A549 (cell line): ENCODE data around the gene EXOC4. TPM values are rescaled to one million over a fixed set of nuclear protein-coding genes. Genes with fewer than 3 reads are reported as not detected.

Experiments used
- ATAC-seq, 2 experiments: fragments of 200-7000 bp in 1 of 2; fragments of >200 bp in 1 of 2; cut with Nextera tagmentation in 1 of 2; cut with Tn5 transposase in 1 of 2; 3 replicates each; pipeline versions ENCODE4 v1.8.0 to v1.9.1; 2018 to 2020; ENCODE audit warnings: mild to moderate bottlenecking in 1 of 2, moderate library complexity in 1 of 2
- CTCF ChIA-PET: fragments of 300-600 bp; sonication (Branson Sonifier 250); formaldehyde crosslinking; extraction: SDS; loops from one replicate; lab custom pipeline; 2021; ENCODE audit warnings: antibody characterized with exemption, inconsistent platforms; lab: Yijun Ruan, JAX
- POLR2A ChIA-PET: fragments of 350-600 bp; formaldehyde crosslinking; extraction: SDS; loops from one replicate; lab custom pipeline; 2021; ENCODE audit warnings: antibody characterized with exemption, inconsistent platforms; lab: Yijun Ruan, JAX
- DNase-seq, 2 experiments: peaks; one replicate each; pipeline versions ENCODE4 v3.0.0 to v3.0.0-alpha.2; 2011 to 2016; ENCODE audit warnings: low read depth in 1 of 2, low spot score in 1 of 2
- FAIRE-seq: peaks from 2 replicates; lab custom pipeline; 2011; peaks lifted over from hg19 to GRCh38; lab: Jason Lieb, UNC
- H3K27ac ChIP-seq, 2 experiments: fragments of >200 bp; sonication (Bioruptor Twin); formaldehyde crosslinking; 3 replicates each; pipeline ENCODE4 v1.5.1; 2016 to 2017
- H3K4me1 ChIP-seq: fragments of >200 bp; sonication (Bioruptor Twin); formaldehyde crosslinking; 3 replicates; pipeline ENCODE4 v1.6.1; 2016
- H3K4me2 ChIP-seq: fragments of >200 bp; sonication (Bioruptor Twin); formaldehyde crosslinking; 3 replicates; pipeline ENCODE4 v1.6.1; 2016
- H3K4me3 ChIP-seq: fragments of >200 bp; sonication (Bioruptor Twin); formaldehyde crosslinking; 3 replicates; pipeline ENCODE4 v1.5.1; 2016
- H3K9me3 ChIP-seq: fragments of >200 bp; sonication (Bioruptor Twin); formaldehyde crosslinking; 3 replicates; pipeline ENCODE4 v1.6.1; 2016
- BCL3 ChIP-seq: fragments of >200 bp; sonication (Bioruptor Twin); formaldehyde crosslinking; IDR thresholded peaks from 3 replicates; pipeline ENCODE4 v1.6.1; 2016
- CBX2 ChIP-seq: fragments of 200-600 bp; sonication (generic); IDR thresholded peaks from 2 replicates; pipeline ENCODE4 v1.6.1; 2016; ENCODE audit warnings: low read depth, mild to moderate bottlenecking, borderline replicate concordance
- CEBPB ChIP-seq, 2 experiments: fragments of >200 bp in 1 of 2; sonication (Bioruptor Twin) in 1 of 2; formaldehyde crosslinking in 1 of 2; IDR thresholded peaks; 2 replicates each; pipeline ENCODE4 v1.6.1; 2012 to 2016
- EHMT2 ChIP-seq: fragments of 200-600 bp; sonication (generic); IDR thresholded peaks from 2 replicates; pipeline ENCODE4 v1.6.1; 2016; ENCODE audit warnings: antibody characterized with exemption, low read depth, mild to moderate bottlenecking, moderate library complexity
- EP300 ChIP-seq, 2 experiments: fragments of >200 bp; sonication (Bioruptor Twin); formaldehyde crosslinking; IDR thresholded peaks; 2 replicates in 1 of 2; 3 replicates in 1 of 2; pipeline ENCODE4 v1.6.1; 2016 to 2017
- ESRRA ChIP-seq: fragments of 150-350 bp; IDR thresholded peaks from 2 replicates; pipeline ENCODE4 v1.6.1; 2014; ENCODE audit warnings: mild to moderate bottlenecking, low read length, borderline replicate concordance
- FOSB ChIP-seq: fragments of 250-450 bp; sonication (Bioruptor Pico); IDR thresholded peaks from 2 replicates; pipeline ENCODE4 v1.5.0; 2020; ENCODE audit warnings: mild to moderate bottlenecking, moderate library complexity
- GATA3 ChIP-seq: IDR thresholded peaks from 2 replicates; pipeline ENCODE4 v1.6.1; 2012; ENCODE audit warnings: borderline replicate concordance
- HES2 ChIP-seq: fragments of >200 bp; sonication (Bioruptor Twin); formaldehyde crosslinking; IDR thresholded peaks from 2 replicates; pipeline ENCODE4 v1.6.1; 2016
- HEYL ChIP-seq: fragments of 250-450 bp; sonication (Bioruptor Pico); IDR thresholded peaks from 2 replicates; pipeline ENCODE4 v1.8.0; 2021; ENCODE audit warnings: mild to moderate bottlenecking, moderate library complexity
- HOXA7 ChIP-seq: fragments of 250-450 bp; sonication (Bioruptor Pico); IDR thresholded peaks from 2 replicates; pipeline ENCODE4 v1.5.0; 2020; ENCODE audit warnings: mild to moderate bottlenecking, moderate library complexity
- KDM1A ChIP-seq: fragments of 200-600 bp; sonication (generic); IDR thresholded peaks from 2 replicates; pipeline ENCODE4 v1.6.1; 2016; ENCODE audit warnings: low read depth, mild to moderate bottlenecking
- MAFK ChIP-seq: fragments of 450-650 bp; IDR thresholded peaks from 2 replicates; pipeline ENCODE4 v1.6.1; 2014; ENCODE audit not compliant: partially characterized antibody
- MAX ChIP-seq: IDR thresholded peaks from 2 replicates; pipeline ENCODE4 v1.6.1; 2012
- MAZ ChIP-seq: fragments of 150-350 bp; IDR thresholded peaks from 2 replicates; pipeline ENCODE4 v1.6.1; 2014; ENCODE audit warnings: antibody characterized with exemption, low read depth, low read length, borderline replicate concordance
- MYC ChIP-seq: IDR thresholded peaks from 2 replicates; pipeline ENCODE4 v1.6.1; 2012; ENCODE audit warnings: mild to moderate bottlenecking, inconsistent platforms, low read length, improper control_type of control experiment, borderline replicate concordance
- POLR2A ChIP-seq: IDR thresholded peaks from 2 replicates; pipeline ENCODE4 v1.6.1; 2012; ENCODE audit warnings: mild to moderate bottlenecking, low read length
- RNF2 ChIP-seq: fragments of 200-600 bp; sonication (generic); IDR thresholded peaks from 2 replicates; pipeline ENCODE4 v1.6.1; 2016; ENCODE audit warnings: low read depth, mild to moderate bottlenecking, antibody characterized with exemption, moderate library complexity, borderline replicate concordance
- SMC3 ChIP-seq: fragments of >200 bp; sonication (Bioruptor Twin); formaldehyde crosslinking; IDR thresholded peaks from 3 replicates; pipeline ENCODE4 v1.6.1; 2018; ENCODE audit warnings: inconsistent platforms
- TP53 ChIP-seq: fragments of 250-450 bp; sonication (Bioruptor Pico); IDR thresholded peaks from 2 replicates; pipeline ENCODE4 v1.5.0; 2021; ENCODE audit warnings: mild to moderate bottlenecking, moderate library complexity
- ZFP36 ChIP-seq: fragments of 450-650 bp; IDR thresholded peaks from 2 replicates; pipeline ENCODE4 v1.6.1; 2014; ENCODE audit warnings: borderline replicate concordance; ENCODE audit not compliant: partially characterized antibody
- ZNF302 ChIP-seq: fragments of 250-450 bp; sonication (Bioruptor Pico); IDR thresholded peaks from 2 replicates; pipeline ENCODE4 v1.9.0; 2021; ENCODE audit warnings: inconsistent platforms, mild to moderate bottlenecking, moderate library complexity
- WGBS: methylation state at CpG from one replicate; pipeline ENCODE4 v1.1.6; 2017; ENCODE audit errors: missing lambda C conversion rate; 5-methylcytosine and 5-hydroxymethylcytosine counted together
- polyA plus RNA-seq, 4 experiments: library from polyadenylated mRNA; depleted of rRNA in 3 of 4; stranded (reverse); fragments of >200 nt; fragmentation: RNase III in 1 of 4; extraction: RNeasy Plus Mini Kit Qiagen cat#74134 plus additional on column Dnase treatment in 1 of 4; gene quantifications; 2 replicates in 3 of 4; 3 replicates in 1 of 4; pipeline ENCODE4 v1.2.3, GENCODE V29; 2011 to 2017
- TF ChIP-seq, protein P1 (sequence below): fragments of 450-650 bp; IDR thresholded peaks from 2 replicates; pipeline ENCODE4 v1.6.1; 2014; ENCODE audit warnings: antibody characterized with exemption
- TF ChIP-seq, protein P2 (sequence below): fragments of >200 bp; sonication (Bioruptor Twin); formaldehyde crosslinking; IDR thresholded peaks from 3 replicates; pipeline ENCODE4 v1.5.1; 2016
- TF ChIP-seq, protein P3 (sequence below): IDR thresholded peaks from 2 replicates; pipeline ENCODE4 v1.6.1; 2012; ENCODE audit warnings: low read depth, borderline replicate concordance
- TF ChIP-seq, protein P4 (sequence below): fragments of 250-450 bp; sonication (Bioruptor Pico); IDR thresholded peaks from 2 replicates; pipeline ENCODE4 v1.5.0; 2021; ENCODE audit warnings: mild to moderate bottlenecking, moderate library complexity, borderline replicate concordance
- TF ChIP-seq, protein P5 (sequence below): fragments of 150-350 bp; IDR thresholded peaks from 2 replicates; pipeline ENCODE4 v1.6.1; 2014; ENCODE audit warnings: low read depth, mild to moderate bottlenecking, low read length

The EXOC4 gene
- polyA plus RNA-seq, 2 of the 4 experiments (the other 2 are of a cell fraction): 33.4 to 73.1 TPM

- H3K9me3 ChIP-seq: no peaks in the 10 kb centered on the region
- ATAC-seq (no peak), FAIRE-seq (no peak), DNase-seq (no peak)
- H3K4me1 ChIP-seq: no peaks in the 10 kb centered on the region
- no peak overlapping the region for H3K4me3 ChIP-seq
- no peak overlapping the region for H3K4me2 ChIP-seq
- WGBS: 94% methylated on average over 8 of the region's 8 CpGs
- ChIA-PET POLR2A (no interaction called here), CTCF (interaction anchor here (1.4 kb wide), 1 partner anchor 46 kb away, joined by 4 read pairs; no protein-coding TSS in a partner anchor)
- no peak overlapping the region for H3K27ac ChIP-seq
- TF ChIP-seq, protein P1, sequence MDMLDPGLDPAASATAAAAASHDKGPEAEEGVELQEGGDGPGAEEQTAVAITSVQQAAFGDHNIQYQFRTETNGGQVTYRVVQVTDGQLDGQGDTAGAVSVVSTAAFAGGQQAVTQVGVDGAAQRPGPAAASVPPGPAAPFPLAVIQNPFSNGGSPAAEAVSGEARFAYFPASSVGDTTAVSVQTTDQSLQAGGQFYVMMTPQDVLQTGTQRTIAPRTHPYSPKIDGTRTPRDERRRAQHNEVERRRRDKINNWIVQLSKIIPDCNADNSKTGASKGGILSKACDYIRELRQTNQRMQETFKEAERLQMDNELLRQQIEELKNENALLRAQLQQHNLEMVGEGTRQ: no peak
- TF ChIP-seq EHMT2 (no peak), EP300 (IDR thresholded peaks at IDR 0.05) (no peak), HEYL (no peak), POLR2A (no peak), TP53 (CRISPR knock-in tag) (no peak), MAFK (no peak), MAX (no peak), BCL3 (no peak), ZNF302 (CRISPR knock-in tag) (no peak), CEBPB (IDR thresholded peaks at IDR 0.05) (no peak), HOXA7 (CRISPR knock-in tag) (no peak), MYC (no peak), ESRRA (no peak), CBX2 (no peak), KDM1A (no peak), SMC3 (no peak)
- TF ChIP-seq, protein P2, sequence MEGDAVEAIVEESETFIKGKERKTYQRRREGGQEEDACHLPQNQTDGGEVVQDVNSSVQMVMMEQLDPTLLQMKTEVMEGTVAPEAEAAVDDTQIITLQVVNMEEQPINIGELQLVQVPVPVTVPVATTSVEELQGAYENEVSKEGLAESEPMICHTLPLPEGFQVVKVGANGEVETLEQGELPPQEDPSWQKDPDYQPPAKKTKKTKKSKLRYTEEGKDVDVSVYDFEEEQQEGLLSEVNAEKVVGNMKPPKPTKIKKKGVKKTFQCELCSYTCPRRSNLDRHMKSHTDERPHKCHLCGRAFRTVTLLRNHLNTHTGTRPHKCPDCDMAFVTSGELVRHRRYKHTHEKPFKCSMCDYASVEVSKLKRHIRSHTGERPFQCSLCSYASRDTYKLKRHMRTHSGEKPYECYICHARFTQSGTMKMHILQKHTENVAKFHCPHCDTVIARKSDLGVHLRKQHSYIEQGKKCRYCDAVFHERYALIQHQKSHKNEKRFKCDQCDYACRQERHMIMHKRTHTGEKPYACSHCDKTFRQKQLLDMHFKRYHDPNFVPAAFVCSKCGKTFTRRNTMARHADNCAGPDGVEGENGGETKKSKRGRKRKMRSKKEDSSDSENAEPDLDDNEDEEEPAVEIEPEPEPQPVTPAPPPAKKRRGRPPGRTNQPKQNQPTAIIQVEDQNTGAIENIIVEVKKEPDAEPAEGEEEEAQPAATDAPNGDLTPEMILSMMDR: no peak
- TF ChIP-seq, protein P3, sequence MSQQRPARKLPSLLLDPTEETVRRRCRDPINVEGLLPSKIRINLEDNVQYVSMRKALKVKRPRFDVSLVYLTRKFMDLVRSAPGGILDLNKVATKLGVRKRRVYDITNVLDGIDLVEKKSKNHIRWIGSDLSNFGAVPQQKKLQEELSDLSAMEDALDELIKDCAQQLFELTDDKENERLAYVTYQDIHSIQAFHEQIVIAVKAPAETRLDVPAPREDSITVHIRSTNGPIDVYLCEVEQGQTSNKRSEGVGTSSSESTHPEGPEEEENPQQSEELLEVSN: no peak
These were observed 422.8 kb downstream of the EXOC4 start for GRCh38 chr7:133675510-133676218.

GRCh38 chr7:133676805-133677370, 424.0 kb downstream of the EXOC4 start:
- ChIA-PET POLR2A (no interaction called here), CTCF (interaction anchor here (1.1 to 1.4 kb wide), 2 partner anchors 47 to 67 kb away, joined by 3 to 4 read pairs; no protein-coding TSS in a partner anchor)
- H3K4me3 ChIP-seq: no peak overlapping the region
- no peaks in the 10 kb centered on the region for H3K4me1 ChIP-seq
- no peaks in the 10 kb centered on the region for H3K9me3 ChIP-seq
- DNase-seq (peak in 1 of 2 experiments; percentile 4), ATAC-seq (no peak), FAIRE-seq (no peak)
- no peak overlapping the region for H3K4me2 ChIP-seq
- 93% methylated on average over 2 of the region's 2 CpGs for WGBS
- no peak overlapping the region for H3K27ac ChIP-seq
- TF ChIP-seq, protein P1: no peak
- TF ChIP-seq FOSB (CRISPR knock-in tag): no peak
- no peak for TF ChIP-seq TP53 (CRISPR knock-in tag)
- TF ChIP-seq HOXA7 (CRISPR knock-in tag): no peak
- TF ChIP-seq CBX2: no peak
- TF ChIP-seq, protein P4, sequence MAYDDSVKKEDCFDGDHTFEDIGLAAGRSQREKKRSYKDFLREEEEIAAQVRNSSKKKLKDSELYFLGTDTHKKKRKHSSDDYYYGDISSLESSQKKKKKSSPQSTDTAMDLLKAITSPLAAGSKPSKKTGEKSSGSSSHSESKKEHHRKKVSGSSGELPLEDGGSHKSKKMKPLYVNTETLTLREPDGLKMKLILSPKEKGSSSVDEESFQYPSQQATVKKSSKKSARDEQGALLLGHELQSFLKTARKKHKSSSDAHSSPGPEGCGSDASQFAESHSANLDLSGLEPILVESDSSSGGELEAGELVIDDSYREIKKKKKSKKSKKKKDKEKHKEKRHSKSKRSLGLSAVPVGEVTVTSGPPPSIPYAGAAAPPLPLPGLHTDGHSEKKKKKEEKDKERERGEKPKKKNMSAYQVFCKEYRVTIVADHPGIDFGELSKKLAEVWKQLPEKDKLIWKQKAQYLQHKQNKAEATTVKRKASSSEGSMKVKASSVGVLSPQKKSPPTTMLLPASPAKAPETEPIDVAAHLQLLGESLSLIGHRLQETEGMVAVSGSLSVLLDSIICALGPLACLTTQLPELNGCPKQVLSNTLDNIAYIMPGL (CRISPR knock-in tag): no peak
- TF ChIP-seq ESRRA: no peak
- no peak for TF ChIP-seq EHMT2
- TF ChIP-seq RNF2: no peak
- TF ChIP-seq GATA3: no peak
- TF ChIP-seq ZFP36: no peak
- no peak for TF ChIP-seq HES2
- TF ChIP-seq, protein P5, sequence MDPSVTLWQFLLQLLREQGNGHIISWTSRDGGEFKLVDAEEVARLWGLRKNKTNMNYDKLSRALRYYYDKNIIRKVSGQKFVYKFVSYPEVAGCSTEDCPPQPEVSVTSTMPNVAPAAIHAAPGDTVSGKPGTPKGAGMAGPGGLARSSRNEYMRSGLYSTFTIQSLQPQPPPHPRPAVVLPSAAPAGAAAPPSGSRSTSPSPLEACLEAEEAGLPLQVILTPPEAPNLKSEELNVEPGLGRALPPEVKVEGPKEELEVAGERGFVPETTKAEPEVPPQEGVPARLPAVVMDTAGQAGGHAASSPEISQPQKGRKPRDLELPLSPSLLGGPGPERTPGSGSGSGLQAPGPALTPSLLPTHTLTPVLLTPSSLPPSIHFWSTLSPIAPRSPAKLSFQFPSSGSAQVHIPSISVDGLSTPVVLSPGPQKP: no peak
- no peak for TF ChIP-seq MAZ
